ENCODE results near the gene PREX1.

- no peak for TF ChIP-seq POLR2AphosphoS5 (IDR thresholded peaks at IDR 0.05; ENCODE audit: insufficient read depth, low read depth, low read length)
- TF ChIP-seq MAX (IDR thresholded peaks at IDR 0.05; ENCODE audit: insufficient read depth, insufficient read length), result no peak
- TF ChIP-seq CTCF (IDR thresholded peaks at IDR 0.05; ENCODE audit: extremely low read depth in 1 of 2, insufficient read depth in 1 of 2, low read depth in 1 of 2, low read length in 2 of 2), result no peak
These were observed 28.3 kb upstream of the PREX1 start for GRCh38 chr20:48856130-48856529.
